ENCODE measurements around the gene S1PR5.
"Not testable (repeated sequence)": the region's sequence is repeated elsewhere in the genome, so short reads cannot be mapped to it uniquely, and the experiment has no call there.

Gene S1PR5

GRCh38 chr19:10517361-10517759 lies at the start of gene S1PR5:
TSS of gene S1PR5 (minus strand) at chr19:10517447. CDS start at chr19:10515011, 2,436 bp downstream.
- no peak for DNase-seq

GRCh38 chr19:10566658-10567410 lies 49.6 kb upstream of the S1PR5 start:
- no peak for DNase-seq

GRCh38 chr19:10566408-10566657 lies 49.1 kb upstream of the S1PR5 start:
- DNase-seq: no peak

- peak; percentile 83 for DNase-seq
Measured at GRCh38 chr19:10565567-10566407, 48.5 kb upstream of the S1PR5 start, which contains the start of gene KRI1. TSS of gene KRI1 (minus strand) at chr19:10566010. CDS start at chr19:10565999, 11 bp downstream.

- DNase-seq: no peak
Measured at GRCh38 chr19:10565028-10565566, 47.9 kb upstream of the S1PR5 start.

- DNase-seq: no peak
Measured at GRCh38 chr19:10562609-10563008, 45.4 kb upstream of the S1PR5 start.

GRCh38 chr19:10560154-10560553 lies 42.9 kb upstream of the S1PR5 start:
- DNase-seq: no peak

GRCh38 chr19:10557603-10558197 lies 40.5 kb upstream of the S1PR5 start:
- DNase-seq: no peak

GRCh38 chr19:10555610-10555973 lies 38.3 kb upstream of the S1PR5 start:
- DNase-seq: no peak

GRCh38 chr19:10554760-10555609 lies 37.7 kb upstream of the S1PR5 start:
- no peak for DNase-seq

- no peak for DNase-seq
Measured at GRCh38 chr19:10553943-10554381, 36.7 kb upstream of the S1PR5 start.

- no peak for DNase-seq
Measured at GRCh38 chr19:10553087-10553667, 35.9 kb upstream of the S1PR5 start.

GRCh38 chr19:10552510-10553053 lies 35.3 kb upstream of the S1PR5 start:
- peak; percentile 17 for DNase-seq

- peak; percentile 16 for DNase-seq
Measured at GRCh38 chr19:10551698-10552301, 34.6 kb upstream of the S1PR5 start.

GRCh38 chr19:10551006-10551405 lies 33.8 kb upstream of the S1PR5 start:
- DNase-seq: not testable (repeated sequence)

GRCh38 chr19:10550336-10550735 lies 33.1 kb upstream of the S1PR5 start:
- no peak for DNase-seq

GRCh38 chr19:10549733-10550132 lies 32.5 kb upstream of the S1PR5 start:
- DNase-seq: no peak

GRCh38 chr19:10548746-10549276 lies 31.6 kb upstream of the S1PR5 start:
- DNase-seq: no peak

- DNase-seq: no peak
Measured at GRCh38 chr19:10546817-10547216, 29.6 kb upstream of the S1PR5 start.

GRCh38 chr19:10544753-10545251 lies 27.6 kb upstream of the S1PR5 start:
- no peak for DNase-seq

GRCh38 chr19:10544242-10544752 lies 27.1 kb upstream of the S1PR5 start:
- DNase-seq: no peak

All from DMS 273 treated with DMSO at 0.1 percent for 48 hours (cell line).